GM23248 (cell line): ENCODE measurements around the gene TP53TG5.

Experiments used
- EZH2 ChIP-seq: fragments of 200-600 bp; sonication (generic); IDR thresholded peaks from 2 replicates; pipeline ENCODE4 v1.6.1; 2018; ENCODE audit warnings: antibody characterized with exemption, mild to moderate bottlenecking; ENCODE audit not compliant: insufficient read depth, poor library complexity, severe bottlenecking
- EZH2phosphoT487 ChIP-seq: fragments of 200-600 bp; sonication (generic); IDR thresholded peaks from 2 replicates; pipeline ENCODE4 v1.6.1; 2018; ENCODE audit warnings: antibody characterized with exemption, moderate library complexity, mild to moderate bottlenecking, low read depth; ENCODE audit not compliant: insufficient read depth

GRCh38 chr20:45399018-45399417 lies 20.9 kb upstream of the TP53TG5 start:
- TF ChIP-seq EZH2phosphoT487 (no peak), EZH2 (no peak)
